IMR-90 (cell line): Measurements from ENCODE around the gene HDGFL1. TPM values are rescaled to one million over a fixed set of nuclear protein-coding genes. Genes with fewer than 3 reads are reported as not detected.

Experiments
- ATAC-seq: fragments of 200-7000 bp; cut with Tn5 transposase; 2 replicates; pipeline ENCODE4 v1.9.1; 2020; ENCODE audit warnings: low read depth, mild to moderate bottlenecking, moderate library complexity
- BruUV-seq: library from RNA; stranded (reverse); fragments of 400-500 nt; replicated peaks from 2 replicates; lab custom pipeline; 2021; lab: Mats Ljungman, UMichigan
- CTCF ChIA-PET: fragments of 300-600 bp; formaldehyde crosslinking; extraction: SDS; loops from one replicate; lab custom pipeline; 2021; ENCODE audit warnings: antibody characterized with exemption; lab: Yijun Ruan, JAX
- POLR2A ChIA-PET: fragments of 300-600 bp; sonication (Branson Sonifier 250); formaldehyde crosslinking; loops from one replicate; lab custom pipeline; 2022; ENCODE audit warnings: antibody characterized with exemption; ENCODE audit not compliant: unreplicated experiment; lab: Charles Lee
- DNase-seq: peaks from one replicate; pipeline ENCODE4 v3.0.0; 2013
- H2AFZ ChIP-seq: replicated peaks from 2 replicates; pipeline ENCODE3; 2013; ENCODE audit warnings: low read length, mild to moderate bottlenecking; ENCODE audit not compliant: poor library complexity
- H2AK5ac ChIP-seq: 2 replicates; pipeline ENCODE4 v1.6.1; 2013; ENCODE audit warnings: low read depth, low read length, inconsistent platforms
- H2AK9ac ChIP-seq: replicated peaks from 2 replicates; pipeline ENCODE3; 2013; ENCODE audit warnings: mild to moderate bottlenecking, low read depth, low read length, moderate library complexity; ENCODE audit not compliant: poor library complexity
- H2BK120ac ChIP-seq: 2 replicates; pipeline ENCODE4 v1.6.1; 2013; ENCODE audit warnings: low read depth, low read length, inconsistent platforms
- H2BK15ac ChIP-seq: 3 replicates; pipeline ENCODE4 v1.6.1; 2013; ENCODE audit warnings: low read depth, low read length, inconsistent platforms
- H2BK20ac ChIP-seq: 2 replicates; pipeline ENCODE4 v1.6.1; 2013; ENCODE audit warnings: low read depth, mild to moderate bottlenecking, inconsistent platforms, low read length, moderate library complexity
- H2BK5ac ChIP-seq: 2 replicates; pipeline ENCODE4 v1.6.1; 2013; ENCODE audit warnings: mild to moderate bottlenecking, low read depth, low read length, inconsistent platforms; ENCODE audit not compliant: poor library complexity, severe bottlenecking
- H3K14ac ChIP-seq: replicated peaks from 2 replicates; pipeline ENCODE4 v1.6.1; 2013; ENCODE audit warnings: low read depth, low read length, inconsistent platforms
- H3K18ac ChIP-seq: 2 replicates; pipeline ENCODE4 v1.6.1; 2013; ENCODE audit warnings: low read depth, low read length, control low read depth
- H3K23ac ChIP-seq: 2 replicates; pipeline ENCODE4 v1.6.1; 2013; ENCODE audit warnings: low read depth, low read length, inconsistent platforms
- H3K27ac ChIP-seq: 2 replicates; pipeline ENCODE4 v1.5.1; 2013; ENCODE audit warnings: mild to moderate bottlenecking, control low read depth, low read length; ENCODE audit not compliant: insufficient read depth
- H3K27me3 ChIP-seq: 2 replicates; pipeline ENCODE4 v1.6.1; 2013; ENCODE audit warnings: low read length; ENCODE audit not compliant: control insufficient read depth, insufficient read depth
- H3K36me3 ChIP-seq: 2 replicates; pipeline ENCODE4 v1.6.1; 2013; ENCODE audit warnings: low read length, mixed read lengths; ENCODE audit not compliant: control insufficient read depth, insufficient read depth
- H3K4ac ChIP-seq: 2 replicates; pipeline ENCODE4 v1.6.1; 2013; ENCODE audit warnings: low read depth, low read length, inconsistent platforms
- H3K4me1 ChIP-seq: 2 replicates; pipeline ENCODE4 v1.6.1; 2013; ENCODE audit warnings: low read length, mixed read lengths; ENCODE audit not compliant: control insufficient read depth, insufficient read depth
- H3K4me2 ChIP-seq: 2 replicates; pipeline ENCODE4 v1.6.1; 2013; ENCODE audit warnings: low read depth, mild to moderate bottlenecking, control low read depth, low read length, moderate library complexity
- H3K4me3 ChIP-seq: 2 replicates; pipeline ENCODE4 v1.5.1; 2013; ENCODE audit warnings: low read depth, mild to moderate bottlenecking, control low read depth, low read length, moderate library complexity; ENCODE audit not compliant: insufficient read depth
- H3K56ac ChIP-seq: 2 replicates; pipeline ENCODE4 v1.6.1; 2013; ENCODE audit warnings: low read length, inconsistent platforms; ENCODE audit not compliant: insufficient read depth; ENCODE audit errors: extremely low read depth
- H3K79me1 ChIP-seq, 2 experiments: 2 replicates each; pipeline ENCODE4 v1.6.1; 2013; ENCODE audit warnings: low read length in 2 of 2, inconsistent platforms in 1 of 2, low read depth in 1 of 2
- H3K9ac ChIP-seq: 2 replicates; pipeline ENCODE4 v1.6.1; 2013; ENCODE audit warnings: low read depth, low read length, control low read depth
- H3K9me1 ChIP-seq: 2 replicates; pipeline ENCODE4 v1.6.1; 2013; ENCODE audit warnings: low read length, inconsistent platforms; ENCODE audit not compliant: insufficient read depth
- H3K9me3 ChIP-seq: 2 replicates; pipeline ENCODE4 v1.6.1; 2013; ENCODE audit warnings: low read length; ENCODE audit not compliant: control insufficient read depth, insufficient read depth
- H4K20me1 ChIP-seq: 2 replicates; pipeline ENCODE4 v1.6.1; 2013; ENCODE audit warnings: low read length, inconsistent platforms; ENCODE audit not compliant: insufficient read depth
- H4K5ac ChIP-seq: 2 replicates; pipeline ENCODE4 v1.6.1; 2013; ENCODE audit warnings: mild to moderate bottlenecking, low read depth, low read length, control low read depth
- H4K8ac ChIP-seq, 2 experiments: 2 replicates each; pipeline ENCODE4 v1.6.1; 2013; ENCODE audit warnings: low read depth in 2 of 2, low read length in 2 of 2, control low read depth in 1 of 2, inconsistent platforms in 1 of 2
- H4K91ac ChIP-seq: 2 replicates; pipeline ENCODE4 v1.6.1; 2013; ENCODE audit warnings: low read depth, low read length, inconsistent platforms; ENCODE audit not compliant: insufficient read depth
- BHLHE40 ChIP-seq: fragments of 150-350 bp; IDR thresholded peaks from 2 replicates; pipeline ENCODE4 v1.6.1; 2016; ENCODE audit warnings: mild to moderate bottlenecking, low read depth, low read length
- MXI1 ChIP-seq: IDR thresholded peaks from 2 replicates; pipeline ENCODE4 v1.6.1; 2012; ENCODE audit warnings: low read depth, mild to moderate bottlenecking, low read length, moderate library complexity, borderline replicate concordance
- POLR2A ChIP-seq: IDR thresholded peaks from 2 replicates; pipeline ENCODE4 v1.6.1; 2012; ENCODE audit warnings: mild to moderate bottlenecking, low read depth, low read length
- SMC3 ChIP-seq: fragments of 150-350 bp; IDR thresholded peaks from 2 replicates; pipeline ENCODE4 v1.6.1; 2016; ENCODE audit warnings: low read depth, mild to moderate bottlenecking, antibody characterized with exemption, low read length, moderate library complexity
- WGBS, 2 experiments: methylation state at CpG; one replicate each; pipeline versions ENCODE4 v1.1.5 to v1.1.7; 2013; ENCODE audit warnings: missing lambda C conversion rate in 2 of 2; ENCODE audit not compliant: insufficient read length in 1 of 2; ENCODE audit errors: extremely low coverage in 2 of 2; 5-methylcytosine and 5-hydroxymethylcytosine counted together
- dilution Hi-C: fragments of 300-500 bp; cut with HindIII; formaldehyde crosslinking; loops from one replicate; pipeline ENCODE4 v1.14.3; 2018; ENCODE audit warnings: low sequenced_read_pairs; ENCODE audit not compliant: unreplicated experiment
- in situ Hi-C: fragments of 300-500 bp; cut with MboI; formaldehyde crosslinking; loops from 3 replicates; pipeline ENCODE4 v1.14.3; 2019; ENCODE audit warnings: low sequenced_read_pairs, inconsistent platforms, mixed read lengths
- intact Hi-C: fragments of 100-400 bp; cut with micrococcal nuclease; formaldehyde crosslinking; loops from 2 replicates; pipeline ENCODE4 v1.10.0; 2022
- polyA plus RNA-seq, 3 experiments: library from polyadenylated mRNA; depleted of rRNA; stranded (reverse); fragments of >200 nt; gene quantifications; 2 replicates each; pipeline ENCODE4 v1.2.3, GENCODE V29; 2012; ENCODE audit warnings: low replicate concordance in 1 of 3
- total RNA-seq: library from RNA; depleted of rRNA; stranded (reverse); fragments of >200 nt; gene quantifications from 2 replicates; pipeline ENCODE4 v1.2.3, GENCODE V29; 2012
- TF ChIP-seq, protein P1 (sequence below): fragments of 150-350 bp; IDR thresholded peaks from 2 replicates; pipeline ENCODE4 v1.6.1; 2016; ENCODE audit warnings: low read depth, mild to moderate bottlenecking, low read length, moderate library complexity, borderline replicate concordance

The HDGFL1 gene
- total and polyA plus RNA-seq, 2 of the 4 experiments (the other 2 are of a cell fraction) = not detected

DNA sequence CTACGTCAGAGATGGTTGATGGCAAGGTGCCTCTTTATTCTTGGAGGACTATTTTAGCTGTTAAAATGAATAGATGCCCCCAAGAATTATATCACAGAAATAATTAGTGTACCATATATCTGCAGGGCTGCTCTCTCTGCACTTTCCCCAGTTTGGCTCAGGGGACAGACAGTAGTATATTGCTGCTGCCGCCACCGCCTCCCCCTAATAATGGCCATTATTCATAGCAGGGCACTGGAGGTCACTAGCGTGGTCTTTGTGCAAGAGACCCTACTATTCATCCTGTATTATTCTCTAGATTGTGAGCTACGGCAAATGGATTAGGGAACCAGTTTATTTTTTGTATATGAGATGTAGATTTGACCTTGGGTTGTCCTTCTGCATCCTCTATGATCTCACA, 11.0 kb downstream of the HDGFL1 start:
- no TSS peak for BruUV-seq
- H3K4me3 ChIP-seq = no peak overlapping the region
- H3K23ac ChIP-seq = no peak overlapping the region
- H2BK15ac ChIP-seq = no peak overlapping the region
- no peaks in the 10 kb centered on the region for H3K9me3 ChIP-seq
- POLR2A ChIA-PET = no interaction called here
- H3K4ac ChIP-seq = no peak overlapping the region
- H3K18ac ChIP-seq = no peak overlapping the region
- H3K9me1 ChIP-seq = no peaks in the 10 kb centered on the region
- H2BK20ac ChIP-seq = no peak overlapping the region
- H4K91ac ChIP-seq = no peak overlapping the region
- H2BK5ac ChIP-seq = no peak overlapping the region
- H3K4me1 ChIP-seq = no peaks in the 10 kb centered on the region
- dilution Hi-C loops (no loop called here), intact Hi-C loops (no loop called here), in situ Hi-C loops (no loop called here)
- no peak overlapping the region for H3K27ac ChIP-seq
- no peak overlapping the region for H3K4me2 ChIP-seq
- no peak overlapping the region for H2BK120ac ChIP-seq
- no peak overlapping the region for H2AFZ ChIP-seq
- no peak overlapping the region for H2AK9ac ChIP-seq
- no peaks in the 10 kb centered on the region for H3K79me1 ChIP-seq
- H3K9ac ChIP-seq = no peak overlapping the region
- no peak overlapping the region for H3K56ac ChIP-seq
- TF ChIP-seq, protein P1, sequence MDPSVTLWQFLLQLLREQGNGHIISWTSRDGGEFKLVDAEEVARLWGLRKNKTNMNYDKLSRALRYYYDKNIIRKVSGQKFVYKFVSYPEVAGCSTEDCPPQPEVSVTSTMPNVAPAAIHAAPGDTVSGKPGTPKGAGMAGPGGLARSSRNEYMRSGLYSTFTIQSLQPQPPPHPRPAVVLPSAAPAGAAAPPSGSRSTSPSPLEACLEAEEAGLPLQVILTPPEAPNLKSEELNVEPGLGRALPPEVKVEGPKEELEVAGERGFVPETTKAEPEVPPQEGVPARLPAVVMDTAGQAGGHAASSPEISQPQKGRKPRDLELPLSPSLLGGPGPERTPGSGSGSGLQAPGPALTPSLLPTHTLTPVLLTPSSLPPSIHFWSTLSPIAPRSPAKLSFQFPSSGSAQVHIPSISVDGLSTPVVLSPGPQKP = no peak
- TF ChIP-seq SMC3 = no peak
- TF ChIP-seq BHLHE40 = no peak
- no peak for TF ChIP-seq MXI1
- TF ChIP-seq POLR2A = no peak
- ATAC-seq = no peak
- no peak for DNase-seq
- H4K8ac ChIP-seq = no peak overlapping the region
- no peaks in the 10 kb centered on the region for H3K36me3 ChIP-seq
- no peaks in the 10 kb centered on the region for H3K27me3 ChIP-seq
- no peaks in the 10 kb centered on the region for H4K20me1 ChIP-seq
- H3K14ac ChIP-seq = no peak overlapping the region
- H4K5ac ChIP-seq = no peak overlapping the region
- no CpG with 5 or more reads among the region's 5 CpGs for WGBS, 2 experiments
- no peak overlapping the region for H2AK5ac ChIP-seq
- CTCF ChIA-PET = no interaction called here
